Astrocyte (in vitro differentiated cells and primary cell): ENCODE data around the gene VGLL3. TPM values are rescaled to one million over a fixed set of nuclear protein-coding genes. Genes with fewer than 3 reads are reported as not detected.
A peak's percentile ranks its signal among the peaks of the same experiment; 100 is the strongest.

Experiments
- DNase-seq: peaks from one replicate; pipeline ENCODE4 v3.0.0-alpha.2; 2010; ENCODE audit warnings: low read depth
- FAIRE-seq: peaks from 2 replicates; lab custom pipeline; 2011; peaks lifted over from hg19 to GRCh38; lab: Jason Lieb, UNC
- H2AFZ ChIP-seq: 2 replicates; pipeline ENCODE4 v1.6.0; 2012; ENCODE audit warnings: low read depth, low read length, inconsistent platforms
- H3K27ac ChIP-seq: 2 replicates; pipeline ENCODE4 v1.5.1; 2011; ENCODE audit warnings: low read depth, low read length, inconsistent platforms
- H3K27me3 ChIP-seq: 2 replicates; pipeline ENCODE4 v1.6.0; 2011; ENCODE audit warnings: low read length, inconsistent platforms; ENCODE audit not compliant: insufficient read depth
- H3K36me3 ChIP-seq: 2 replicates; pipeline ENCODE4 v1.5.1; 2011; ENCODE audit warnings: low read length, inconsistent platforms; ENCODE audit not compliant: insufficient read depth
- H3K4me1 ChIP-seq: 2 replicates; pipeline ENCODE4 v1.5.1; 2011; ENCODE audit warnings: low read length, inconsistent platforms; ENCODE audit not compliant: insufficient read depth
- H3K4me2 ChIP-seq: 2 replicates; pipeline ENCODE4 v1.6.0; 2012; ENCODE audit warnings: low read length, inconsistent platforms
- H3K4me3 ChIP-seq: 2 replicates; pipeline ENCODE4 v1.5.1; 2011; ENCODE audit warnings: low read depth, mild to moderate bottlenecking, low read length, inconsistent platforms; ENCODE audit not compliant: insufficient read depth
- H3K79me2 ChIP-seq: 2 replicates; pipeline ENCODE4 v1.6.0; 2012; ENCODE audit warnings: mild to moderate bottlenecking, low read length, inconsistent platforms; ENCODE audit not compliant: insufficient read depth
- H3K9ac ChIP-seq: 2 replicates; pipeline ENCODE4 v1.6.0; 2012; ENCODE audit warnings: mild to moderate bottlenecking, low read length, inconsistent platforms
- H3K9me3 ChIP-seq: 2 replicates; pipeline ENCODE4 v1.5.1; 2012; ENCODE audit warnings: low read depth, mild to moderate bottlenecking, low read length, inconsistent platforms; ENCODE audit not compliant: insufficient read depth
- H4K20me1 ChIP-seq: 2 replicates; pipeline ENCODE4 v1.6.0; 2012; ENCODE audit warnings: low read length, inconsistent platforms; ENCODE audit not compliant: insufficient read depth
- H3K27ac Mint-ChIP-seq: one replicate; pipeline ENCODE4 v1.8.0; 2021; ENCODE audit warnings: mild to moderate bottlenecking, mixed read lengths; ENCODE audit not compliant: unreplicated experiment
- H3K27me3 Mint-ChIP-seq: one replicate; pipeline ENCODE4 v1.8.0; 2021; ENCODE audit warnings: low read depth, mixed read lengths; ENCODE audit not compliant: unreplicated experiment
- H3K36me3 Mint-ChIP-seq: one replicate; pipeline ENCODE4 v1.8.0; 2021; ENCODE audit warnings: low read depth, mixed read lengths; ENCODE audit not compliant: unreplicated experiment
- H3K4me1 Mint-ChIP-seq: one replicate; pipeline ENCODE4 v1.8.0; 2021; ENCODE audit warnings: low read depth, mixed read lengths; ENCODE audit not compliant: unreplicated experiment
- H3K4me3 Mint-ChIP-seq: one replicate; pipeline ENCODE4 v1.8.0; 2021; ENCODE audit warnings: mild to moderate bottlenecking, moderate library complexity, mixed read lengths; ENCODE audit not compliant: unreplicated experiment
- H3K9me3 Mint-ChIP-seq: one replicate; pipeline ENCODE4 v1.8.0; 2021; ENCODE audit warnings: mild to moderate bottlenecking, mixed read lengths; ENCODE audit not compliant: unreplicated experiment
- EZH2 ChIP-seq: IDR thresholded peaks from 2 replicates; pipeline ENCODE4 v1.6.1; 2012; ENCODE audit warnings: mild to moderate bottlenecking, low read length, inconsistent platforms; ENCODE audit not compliant: insufficient read depth
- total RNA-seq: library from RNA; stranded (reverse); gene quantifications from 2 replicates; pipeline ENCODE4 v1.2.1, GENCODE V29; 2021
- TF ChIP-seq, protein P1 (sequence below): IDR thresholded peaks from 2 replicates; pipeline ENCODE4 v1.5.1; 2011; ENCODE audit warnings: low read depth, mild to moderate bottlenecking, inconsistent platforms, low read length, moderate library complexity; ENCODE audit not compliant: insufficient read depth

The VGLL3 gene
- total RNA-seq, 1 donor from 2014 or later = 63.7 TPM

DNA sequence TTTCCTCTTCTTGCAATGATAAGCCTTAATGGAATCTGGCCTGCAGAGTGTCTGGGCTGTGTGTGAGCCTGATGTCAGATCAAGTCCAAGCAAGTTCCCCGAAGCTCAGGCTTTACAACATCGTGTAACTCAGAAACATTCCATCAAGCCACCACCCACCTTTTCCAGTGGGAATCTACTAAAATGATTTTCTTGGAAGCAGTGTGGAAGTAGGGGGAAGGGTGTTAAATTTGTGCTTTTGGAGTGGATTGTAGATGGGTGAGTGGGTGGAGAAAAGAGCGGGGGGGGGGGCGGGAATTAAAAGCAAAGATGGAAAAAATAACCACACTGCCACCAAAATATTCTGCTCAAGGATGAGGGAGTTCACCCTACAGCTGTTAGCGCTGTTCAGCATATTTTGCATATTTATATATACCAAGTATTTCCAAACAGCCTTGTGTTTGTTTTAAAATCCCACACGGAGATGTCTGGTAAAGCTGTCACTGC is 53.6 kb downstream of the VGLL3 start:
- Histone ChIP-seq H3K27me3 (no peaks in the 10 kb centered on the region), H2AFZ (no peak overlapping the region), H4K20me1 (no peaks in the 10 kb centered on the region), H3K9ac (no peak overlapping the region), H3K36me3 (peaks cover 7% of the 10 kb centered on the region), H3K27ac (peak overlapping the region; percentile 44), H3K4me2 (no peak overlapping the region), H3K4me1 (peaks cover 5% of the 10 kb centered on the region), H3K4me3 (no peak overlapping the region), H3K9me3 (no peaks in the 10 kb centered on the region), H3K79me2 (no peaks in the 10 kb centered on the region)
- Mint-ChIP-seq H3K27ac (peak overlapping the region; percentile 88), H3K36me3 (peaks cover 10% of the 10 kb centered on the region), H3K4me1 (peaks cover 27% of the 10 kb centered on the region), H3K27me3 (no peaks in the 10 kb centered on the region), H3K9me3 (no peaks in the 10 kb centered on the region), H3K4me3 (no peak overlapping the region)
- no peak for FAIRE-seq
- no peak for TF ChIP-seq EZH2
- TF ChIP-seq, protein P1, sequence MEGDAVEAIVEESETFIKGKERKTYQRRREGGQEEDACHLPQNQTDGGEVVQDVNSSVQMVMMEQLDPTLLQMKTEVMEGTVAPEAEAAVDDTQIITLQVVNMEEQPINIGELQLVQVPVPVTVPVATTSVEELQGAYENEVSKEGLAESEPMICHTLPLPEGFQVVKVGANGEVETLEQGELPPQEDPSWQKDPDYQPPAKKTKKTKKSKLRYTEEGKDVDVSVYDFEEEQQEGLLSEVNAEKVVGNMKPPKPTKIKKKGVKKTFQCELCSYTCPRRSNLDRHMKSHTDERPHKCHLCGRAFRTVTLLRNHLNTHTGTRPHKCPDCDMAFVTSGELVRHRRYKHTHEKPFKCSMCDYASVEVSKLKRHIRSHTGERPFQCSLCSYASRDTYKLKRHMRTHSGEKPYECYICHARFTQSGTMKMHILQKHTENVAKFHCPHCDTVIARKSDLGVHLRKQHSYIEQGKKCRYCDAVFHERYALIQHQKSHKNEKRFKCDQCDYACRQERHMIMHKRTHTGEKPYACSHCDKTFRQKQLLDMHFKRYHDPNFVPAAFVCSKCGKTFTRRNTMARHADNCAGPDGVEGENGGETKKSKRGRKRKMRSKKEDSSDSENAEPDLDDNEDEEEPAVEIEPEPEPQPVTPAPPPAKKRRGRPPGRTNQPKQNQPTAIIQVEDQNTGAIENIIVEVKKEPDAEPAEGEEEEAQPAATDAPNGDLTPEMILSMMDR = no peak
- peak; percentile 92 for DNase-seq

DNA sequence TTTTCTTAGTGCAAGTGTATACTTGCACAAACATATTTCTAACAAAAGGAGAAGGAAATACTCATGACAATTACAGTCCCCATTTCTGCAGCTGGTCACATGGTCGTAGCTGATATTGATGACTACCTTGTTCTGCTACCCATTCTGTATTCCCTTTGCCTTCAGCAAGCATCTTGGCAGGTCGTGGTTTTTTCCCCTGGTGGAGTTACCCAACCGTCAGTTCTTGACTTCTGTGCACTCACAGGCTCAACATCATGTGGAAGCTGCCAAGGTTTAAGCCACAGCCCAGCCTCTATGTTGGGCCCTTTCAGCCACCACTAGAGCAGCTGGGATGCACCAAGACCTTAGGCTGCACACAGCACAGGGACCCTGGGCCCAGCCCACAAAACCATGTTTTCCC is 56.1 kb downstream of the VGLL3 start:
- H3K79me2 ChIP-seq = no peaks in the 10 kb centered on the region
- H3K36me3 ChIP-seq = peaks cover 4% of the 10 kb centered on the region
- Mint-ChIP-seq H3K4me1 (peaks cover 39% of the 10 kb centered on the region), H3K9me3 (no peaks in the 10 kb centered on the region), H3K36me3 (peaks cover 10% of the 10 kb centered on the region), H3K27ac (no peak overlapping the region), H3K27me3 (no peaks in the 10 kb centered on the region), H3K4me3 (no peak overlapping the region)
- FAIRE-seq (no peak), DNase-seq (no peak)
- TF ChIP-seq, protein P1 = no peak
- TF ChIP-seq EZH2 = no peak
- H3K4me2 ChIP-seq = no peak overlapping the region
- H3K9me3 ChIP-seq = no peaks in the 10 kb centered on the region
- no peaks in the 10 kb centered on the region for H3K27me3 ChIP-seq
- no peak overlapping the region for H2AFZ ChIP-seq
- H3K9ac ChIP-seq = no peak overlapping the region
- H3K27ac ChIP-seq = no peak overlapping the region
- H3K4me1 ChIP-seq = peaks cover 5% of the 10 kb centered on the region
- no peaks in the 10 kb centered on the region for H4K20me1 ChIP-seq
- H3K4me3 ChIP-seq = no peak overlapping the region

DNA sequence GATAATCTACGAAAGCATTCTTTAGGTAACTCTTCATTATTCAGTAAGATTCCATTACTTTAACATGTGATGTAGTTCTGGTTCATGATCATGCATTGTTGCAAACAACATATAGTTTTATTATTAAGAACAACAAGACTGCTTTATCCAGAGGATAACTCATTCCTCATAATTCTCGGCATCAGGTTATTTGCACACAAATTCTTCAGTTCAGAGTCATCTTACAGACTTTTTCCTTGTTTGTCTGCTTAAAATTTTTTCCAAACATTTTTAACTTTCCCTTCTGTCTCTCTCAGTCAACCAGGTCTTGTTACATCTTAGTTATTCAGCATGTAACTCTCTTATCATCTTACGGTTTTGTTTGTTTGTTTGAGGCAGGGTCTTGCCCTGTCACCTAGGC is 60.1 kb downstream of the VGLL3 start:
- Mint-ChIP-seq H3K4me3 (no peak overlapping the region), H3K36me3 (no peaks in the 10 kb centered on the region), H3K4me1 (peaks cover 25% of the 10 kb centered on the region), H3K9me3 (peaks cover 2% of the 10 kb centered on the region), H3K27me3 (no peaks in the 10 kb centered on the region), H3K27ac (peak overlapping the region; percentile 16)
- DNase-seq = no peak
- Histone ChIP-seq H3K9ac (no peak overlapping the region), H3K4me2 (no peak overlapping the region), H3K27me3 (no peaks in the 10 kb centered on the region), H3K36me3 (no peaks in the 10 kb centered on the region), H3K4me3 (no peak overlapping the region), H3K79me2 (no peaks in the 10 kb centered on the region), H3K9me3 (no peaks in the 10 kb centered on the region), H4K20me1 (no peaks in the 10 kb centered on the region), H2AFZ (no peak overlapping the region), H3K27ac (no peak overlapping the region), H3K4me1 (no peaks in the 10 kb centered on the region)
- TF ChIP-seq, protein P1 = no peak
- no peak for TF ChIP-seq EZH2
- FAIRE-seq = peak; percentile 69
